Fibroblast of the aortic adventitia (primary cell): Measurements from ENCODE around the gene SORBS1. TPM values are rescaled to one million over a fixed set of nuclear protein-coding genes. Genes with fewer than 3 reads are reported as not detected.

Source experiments
- DNase-seq: peaks from one replicate; pipeline ENCODE4 v3.0.0-alpha.2; 2010; ENCODE audit warnings: low read depth
- H3K4me3 ChIP-seq: 2 replicates; pipeline ENCODE4 v1.5.1; 2011; ENCODE audit warnings: low read depth, mild to moderate bottlenecking, control low read depth, low read length, moderate library complexity
- CTCF ChIP-seq: IDR thresholded peaks from 2 replicates; pipeline ENCODE4 v1.5.1; 2011; ENCODE audit warnings: mild to moderate bottlenecking, low read length, control low read depth, inconsistent platforms; ENCODE audit not compliant: insufficient read depth
- total RNA-seq: library from RNA; depleted of rRNA; stranded (reverse); fragments of >200 nt; gene quantifications from 2 replicates; pipeline ENCODE4 v1.2.3, GENCODE V29; 2012; ENCODE audit warnings: low replicate concordance

Gene SORBS1
- total RNA-seq, 1 donor: 0.36 TPM

DNA sequence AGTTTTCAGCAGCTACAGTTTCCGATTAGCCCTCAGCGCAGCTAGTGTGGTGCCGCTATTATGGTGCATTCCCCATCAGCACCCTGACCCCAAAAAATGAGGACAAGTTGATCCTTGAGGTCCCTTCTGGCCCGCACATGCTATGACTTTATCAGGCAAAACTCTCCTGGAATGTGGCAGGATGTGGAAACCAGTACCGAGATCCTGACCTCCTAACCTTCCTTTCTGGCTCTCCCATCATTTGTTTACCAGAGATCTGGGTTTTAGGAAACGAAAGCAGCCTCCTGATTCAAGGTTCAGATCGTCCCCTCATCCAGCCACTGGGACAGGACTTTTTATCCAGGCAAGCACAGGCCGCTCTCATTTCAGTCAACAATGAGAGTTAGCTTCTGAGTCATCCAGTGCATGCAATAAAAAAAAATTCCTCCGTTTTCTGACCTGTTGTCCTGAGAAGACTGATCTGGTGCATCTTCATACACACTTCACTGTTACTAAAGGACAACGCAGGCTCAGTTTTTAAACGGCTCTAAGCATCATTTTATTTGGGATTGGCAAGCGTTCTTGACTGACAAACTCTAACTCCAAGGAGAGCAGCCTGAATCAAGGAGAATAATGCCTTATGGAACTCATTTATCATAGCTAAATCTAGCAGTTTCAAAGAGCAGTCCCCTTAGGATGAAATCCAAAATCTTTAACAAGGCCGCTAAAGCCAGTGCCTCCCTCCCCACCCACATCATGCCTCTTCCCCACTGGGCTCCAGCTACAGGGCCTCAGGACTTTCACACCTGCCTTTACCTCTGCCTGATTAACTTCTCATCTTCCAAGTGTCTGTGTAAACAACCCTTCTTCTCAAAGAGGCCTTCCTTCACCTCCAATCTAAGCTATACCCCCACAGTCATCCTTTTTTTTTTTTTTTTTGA lies 287.5 kb downstream of the SORBS1 start:
- TF ChIP-seq CTCF: no peak
- peak; percentile 72 for DNase-seq
- H3K4me3 ChIP-seq: no peak overlapping the region

- DNase-seq: peak; percentile 55
- no peak for TF ChIP-seq CTCF
- no peak overlapping the region for H3K4me3 ChIP-seq
These were observed 292.7 kb downstream of the SORBS1 start for GRCh38 chr10:95268438-95268837.

- H3K4me3 ChIP-seq: no peak overlapping the region
- DNase-seq: no peak
- no peak for TF ChIP-seq CTCF
These were observed 293.9 kb downstream of the SORBS1 start for GRCh38 chr10:95267251-95267650.

DNA sequence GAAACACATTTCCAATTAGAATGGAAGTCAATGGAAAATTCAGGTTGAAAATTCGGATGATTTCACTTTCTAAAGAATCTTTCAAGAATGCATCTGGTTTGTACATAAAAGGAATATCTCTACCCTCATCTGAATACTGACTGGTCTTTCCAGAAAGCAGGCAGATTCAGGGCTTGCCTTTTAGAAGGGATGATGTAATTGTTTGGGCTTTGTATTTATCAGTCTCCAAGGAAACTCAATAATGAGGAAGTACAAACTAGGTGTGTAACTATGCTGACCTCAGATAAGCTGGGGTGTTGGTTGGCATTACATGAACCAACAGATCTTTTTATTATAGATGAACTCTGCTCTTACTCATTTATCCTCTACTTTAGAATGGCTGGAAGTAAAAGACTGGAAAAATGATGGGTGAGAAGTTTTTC lies 294.5 kb downstream of the SORBS1 start:
- no peak overlapping the region for H3K4me3 ChIP-seq
- TF ChIP-seq CTCF: no peak
- DNase-seq: peak; percentile 75

DNA sequence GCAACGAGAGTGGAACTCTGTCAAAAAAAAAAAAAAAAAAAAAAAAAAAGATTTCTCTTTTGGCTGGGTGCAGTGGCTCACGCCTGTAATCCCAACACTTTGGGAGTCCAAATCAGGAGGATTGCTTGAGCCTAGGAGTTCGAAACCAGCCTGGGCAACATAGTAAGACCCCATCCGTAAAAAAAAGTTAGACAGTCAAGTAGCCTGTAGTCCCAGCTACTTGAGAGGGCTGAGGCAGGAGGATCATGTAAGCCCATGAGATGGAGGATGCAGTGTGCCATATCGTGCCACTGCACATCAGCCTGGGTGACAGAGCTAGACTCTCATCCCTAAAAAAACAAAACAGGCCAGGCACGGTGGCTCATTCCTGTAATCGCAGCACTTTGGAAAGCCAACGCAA lies 295.6 kb downstream of the SORBS1 start:
- DNase-seq: no peak
- TF ChIP-seq CTCF: no peak
- H3K4me3 ChIP-seq: no peak overlapping the region

GRCh38 chr10:95264227-95265051 lies 296.7 kb downstream of the SORBS1 start:
- no peak for TF ChIP-seq CTCF
- no peak overlapping the region for H3K4me3 ChIP-seq
- no peak for DNase-seq
